ENCODE data around the gene BABAM2. TPM values are rescaled to one million over a fixed set of nuclear protein-coding genes. Genes with fewer than 3 reads are reported as not detected.
"Not testable (repeated sequence)": the region's sequence is repeated elsewhere in the genome, so short reads cannot be mapped to it uniquely, and the experiment has no call there.

Gene BABAM2
- total RNA-seq, 1 donor: 38.4 TPM

DNA sequence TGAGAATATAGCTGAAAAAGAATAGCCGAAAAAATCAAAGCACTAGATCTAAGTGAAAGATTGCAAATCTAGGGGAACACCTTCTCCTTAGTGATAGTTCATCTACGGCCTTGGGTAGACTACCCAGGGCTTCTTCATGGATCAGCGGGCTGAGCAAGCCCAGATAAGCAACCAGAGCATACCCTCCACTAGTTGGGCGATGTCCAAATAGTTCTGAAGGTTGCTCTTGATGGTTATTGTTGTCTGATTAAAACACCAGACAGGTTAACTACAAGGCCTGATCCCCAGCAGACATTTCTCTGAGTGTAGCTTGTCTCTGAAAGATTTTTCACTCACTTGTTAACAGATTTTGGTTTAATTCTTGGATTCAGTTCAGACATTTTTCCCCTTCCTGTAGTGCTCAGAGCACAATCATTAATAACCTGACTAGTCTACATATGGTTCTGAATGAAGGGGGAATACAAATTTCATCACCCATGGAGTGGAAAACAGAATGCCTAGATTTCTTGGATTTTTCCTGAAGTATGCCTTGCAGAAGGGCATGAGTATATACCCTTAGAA is 99.6 kb downstream of the BABAM2 start:
- H3K4me1 ChIP-seq (ENCODE audit: insufficient read depth, low read length): peaks cover 43% of the 10 kb centered on the region
- no peak overlapping the region for H3K4me3 ChIP-seq (ENCODE audit: low read length)
- no peaks in the 10 kb centered on the region for H3K27me3 ChIP-seq (ENCODE audit: insufficient read depth, low read length)
- no peaks in the 10 kb centered on the region for H3K9me3 ChIP-seq (ENCODE audit: low read depth, low read length)

DNA sequence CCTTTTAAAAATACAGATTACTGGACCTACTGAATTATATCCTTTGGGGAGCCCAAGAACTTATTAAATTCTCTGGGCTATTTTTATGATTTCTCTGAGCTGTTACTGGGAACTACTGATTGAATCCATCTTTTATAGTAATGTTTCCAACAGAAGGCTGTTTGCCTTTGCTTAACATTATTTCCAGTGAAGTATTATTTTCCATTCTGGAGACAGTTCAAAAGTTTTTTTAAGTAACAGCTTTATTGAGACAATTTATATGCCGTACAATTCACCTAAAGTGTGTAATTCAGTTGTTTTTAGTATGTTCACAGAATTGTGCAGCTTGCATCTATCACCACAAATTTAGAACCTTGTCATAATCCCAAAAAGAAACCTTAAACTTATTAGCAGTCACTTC is 100.6 kb downstream of the BABAM2 start:
- Histone ChIP-seq H3K9me3 (ENCODE audit: low read depth, low read length) (no peaks in the 10 kb centered on the region), H3K27me3 (ENCODE audit: insufficient read depth, low read length) (no peaks in the 10 kb centered on the region), H3K4me1 (ENCODE audit: insufficient read depth, low read length) (peaks cover 45% of the 10 kb centered on the region)

DNA sequence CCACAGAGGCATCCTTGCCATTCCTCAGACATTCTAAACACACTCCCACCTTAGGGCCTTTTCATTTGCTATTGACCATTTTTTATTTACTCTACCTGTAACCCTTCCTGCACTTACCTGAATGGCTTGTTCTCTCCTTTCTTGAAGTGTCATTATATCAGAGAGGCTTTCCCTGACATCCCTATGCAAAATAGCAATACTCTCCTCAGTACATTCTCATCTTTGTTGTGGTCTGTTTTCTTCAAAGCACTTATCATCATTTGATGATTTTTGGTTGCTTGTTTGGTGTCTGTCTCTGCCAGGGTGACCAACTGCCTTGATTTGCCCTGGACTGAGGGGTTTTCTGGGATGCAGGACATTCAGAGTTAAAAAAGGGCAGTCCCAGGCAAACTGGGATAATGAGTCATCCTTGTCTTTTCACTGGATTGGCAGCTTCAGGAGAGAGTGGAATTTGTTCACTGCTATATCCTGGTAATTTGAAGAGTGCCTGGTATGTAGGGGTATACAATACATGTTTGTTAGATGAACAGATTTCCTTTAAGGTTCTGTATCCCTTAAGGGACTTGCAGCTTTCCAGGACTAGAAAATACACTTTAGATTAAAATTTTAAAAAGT is 102.4 kb downstream of the BABAM2 start:
- H3K4me3 ChIP-seq (ENCODE audit: low read length): no peak overlapping the region
- peaks cover 43% of the 10 kb centered on the region for H3K4me1 ChIP-seq (ENCODE audit: insufficient read depth, low read length)
- H3K9me3 ChIP-seq (ENCODE audit: low read depth, low read length): no peaks in the 10 kb centered on the region
- H3K27me3 ChIP-seq (ENCODE audit: insufficient read depth, low read length): no peaks in the 10 kb centered on the region

More for the DNA sequence above, 100.6 kb downstream of the BABAM2 start:
- H3K4me3 ChIP-seq (ENCODE audit: low read length): no peak overlapping the region

DNA sequence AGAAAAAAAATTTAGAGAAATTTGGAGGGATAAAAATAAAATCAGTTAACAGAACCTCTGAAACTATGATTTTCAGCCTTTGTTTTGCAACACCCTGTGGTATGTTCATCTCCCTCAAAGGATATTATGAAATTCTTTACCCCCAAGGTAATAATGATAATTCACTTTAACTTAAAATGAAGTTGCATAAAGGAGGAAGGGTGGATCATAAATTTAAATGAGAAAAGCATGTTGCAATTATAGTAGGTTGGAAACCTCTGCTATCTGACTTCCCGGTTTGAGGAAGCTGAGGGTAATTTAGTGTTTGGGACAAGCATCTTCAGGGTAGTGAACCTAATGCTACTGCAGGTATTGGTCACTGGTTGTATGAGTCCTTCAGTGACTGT is 102.9 kb downstream of the BABAM2 start:
- H3K4me3 ChIP-seq (ENCODE audit: low read length): no peak overlapping the region
- H3K4me1 ChIP-seq (ENCODE audit: insufficient read depth, low read length): peaks cover 41% of the 10 kb centered on the region
- H3K9me3 ChIP-seq (ENCODE audit: low read depth, low read length): no peaks in the 10 kb centered on the region
- H3K27me3 ChIP-seq (ENCODE audit: insufficient read depth, low read length): no peaks in the 10 kb centered on the region

DNA sequence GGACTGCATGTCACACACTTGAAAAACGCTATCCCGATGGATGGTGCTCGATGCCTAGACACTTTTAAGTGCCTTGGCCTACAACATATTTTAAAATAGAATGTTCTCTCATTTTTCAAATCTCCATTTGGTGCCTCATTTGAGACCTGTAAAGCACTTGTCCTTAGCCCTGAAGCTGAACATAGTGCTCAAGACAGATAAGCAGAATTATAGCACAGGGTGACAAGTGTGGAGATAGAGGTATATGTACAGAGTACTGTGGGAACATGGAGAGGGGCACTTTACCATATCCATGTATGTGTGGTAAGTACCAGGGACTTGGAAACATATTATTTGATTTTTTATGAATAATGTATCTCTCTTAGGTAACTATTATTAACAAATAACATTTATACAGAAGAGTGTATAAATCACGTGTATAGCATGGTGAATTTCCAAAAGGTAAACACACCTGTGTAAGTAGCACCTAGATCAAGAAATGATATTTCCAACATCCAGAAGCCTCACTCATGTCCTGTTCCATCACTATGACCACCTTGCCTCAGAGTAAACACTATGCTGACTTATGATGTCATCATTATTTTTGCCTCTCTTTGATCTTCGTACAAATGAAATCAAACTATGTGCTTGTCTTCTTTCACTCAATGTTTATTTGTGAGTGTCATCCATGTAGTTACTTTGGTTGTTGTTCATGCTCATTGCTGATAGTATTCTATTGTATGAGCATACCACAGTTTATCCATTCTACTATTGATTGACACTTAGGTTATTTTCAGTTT is 103.6 kb downstream of the BABAM2 start:
- Histone ChIP-seq H3K9me3 (ENCODE audit: low read depth, low read length) (no peaks in the 10 kb centered on the region), H3K4me1 (ENCODE audit: insufficient read depth, low read length) (peaks cover 38% of the 10 kb centered on the region), H3K4me3 (ENCODE audit: low read length) (no peak overlapping the region), H3K27me3 (ENCODE audit: insufficient read depth, low read length) (no peaks in the 10 kb centered on the region)

DNA sequence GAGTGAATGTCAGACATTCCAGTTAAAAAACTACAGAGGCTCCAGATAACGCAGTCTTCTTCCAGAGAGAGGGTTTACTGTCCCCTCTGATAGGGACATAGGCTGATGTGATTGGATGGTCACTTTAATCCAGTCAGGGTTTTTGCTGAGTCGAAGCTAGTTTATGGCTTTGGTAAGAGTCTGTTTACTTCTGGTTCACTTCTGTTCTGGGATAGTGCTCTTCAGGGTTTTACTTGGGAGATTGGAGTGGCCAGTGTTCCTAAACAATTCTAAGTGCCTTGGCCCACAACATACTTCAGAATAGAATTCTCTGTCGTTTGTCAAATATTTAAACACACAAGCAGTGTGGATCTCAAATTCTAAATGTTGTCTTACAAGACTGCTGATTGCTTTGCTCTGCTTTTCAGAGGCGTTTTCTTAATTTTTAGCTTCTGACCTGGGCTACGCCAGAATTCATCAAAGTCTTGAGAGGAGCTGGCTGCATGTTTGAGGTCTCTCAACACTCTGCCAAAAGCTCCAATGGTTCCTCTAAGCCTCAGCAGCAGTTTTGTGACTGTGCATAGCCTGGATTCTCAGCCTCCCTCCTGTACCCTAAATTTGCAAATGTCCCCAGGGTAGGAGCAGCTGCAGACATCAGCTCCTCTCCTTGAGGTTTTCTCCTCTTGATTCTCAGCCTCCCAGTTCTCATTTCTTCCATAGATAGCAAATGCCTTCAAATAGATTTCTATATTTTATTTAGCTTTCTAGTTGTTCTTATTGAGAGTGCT is 105.8 kb downstream of the BABAM2 start:
- Histone ChIP-seq H3K27me3 (ENCODE audit: insufficient read depth, low read length) (no peaks in the 10 kb centered on the region), H3K9me3 (ENCODE audit: low read depth, low read length) (no peaks in the 10 kb centered on the region)

DNA sequence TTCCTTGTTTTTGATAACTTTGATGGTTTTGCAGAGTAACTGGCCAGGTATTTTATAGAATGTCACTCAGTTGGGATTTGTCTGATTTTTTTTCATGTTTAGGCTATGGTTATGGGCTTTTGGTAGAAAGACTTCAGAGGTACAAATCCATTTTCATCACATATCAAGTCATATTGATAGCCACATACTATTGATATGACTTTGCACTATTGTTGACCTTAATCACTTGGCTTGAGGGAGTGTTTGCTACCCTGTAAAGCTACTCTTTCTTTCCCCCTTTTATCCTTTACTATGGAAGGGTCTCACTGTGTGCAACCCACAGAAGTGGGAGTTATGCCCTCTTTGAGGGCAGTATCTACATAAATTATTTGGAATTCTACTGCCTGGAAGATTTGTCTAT is 109.8 kb downstream of the BABAM2 start:
- Histone ChIP-seq H3K4me3 (ENCODE audit: low read length) (no peak overlapping the region), H3K27me3 (ENCODE audit: insufficient read depth, low read length) (no peaks in the 10 kb centered on the region), H3K9me3 (ENCODE audit: low read depth, low read length) (no peaks in the 10 kb centered on the region), H3K4me1 (ENCODE audit: insufficient read depth, low read length) (peaks cover 14% of the 10 kb centered on the region)

More for the DNA sequence above, 105.8 kb downstream of the BABAM2 start:
- Histone ChIP-seq H3K4me3 (ENCODE audit: low read length) (no peak overlapping the region), H3K4me1 (ENCODE audit: insufficient read depth, low read length) (peaks cover 30% of the 10 kb centered on the region)

DNA sequence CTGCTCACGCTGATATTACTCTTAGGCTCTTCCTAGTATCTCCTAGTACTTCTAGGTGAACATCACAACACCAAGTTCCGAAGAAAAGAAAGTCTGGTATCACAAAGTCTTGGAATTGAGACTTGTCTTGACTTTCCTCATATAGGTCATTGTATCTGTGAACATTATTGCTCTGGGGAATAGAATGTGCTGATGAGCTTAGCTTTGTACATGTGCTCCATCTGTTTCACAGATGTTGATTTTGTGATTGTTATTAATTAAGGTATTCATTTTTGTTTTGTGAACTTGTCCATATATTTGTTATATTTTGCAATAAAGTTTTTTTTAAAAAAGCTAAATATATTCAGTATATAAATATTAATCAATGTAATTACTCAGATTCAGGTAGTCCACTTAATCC is 111.7 kb downstream of the BABAM2 start:
- H3K9me3 ChIP-seq (ENCODE audit: low read depth, low read length): no peaks in the 10 kb centered on the region
- peaks cover 8% of the 10 kb centered on the region for H3K4me1 ChIP-seq (ENCODE audit: insufficient read depth, low read length)
- no peak overlapping the region for H3K4me3 ChIP-seq (ENCODE audit: low read length)
- H3K27me3 ChIP-seq (ENCODE audit: insufficient read depth, low read length): no peaks in the 10 kb centered on the region

DNA sequence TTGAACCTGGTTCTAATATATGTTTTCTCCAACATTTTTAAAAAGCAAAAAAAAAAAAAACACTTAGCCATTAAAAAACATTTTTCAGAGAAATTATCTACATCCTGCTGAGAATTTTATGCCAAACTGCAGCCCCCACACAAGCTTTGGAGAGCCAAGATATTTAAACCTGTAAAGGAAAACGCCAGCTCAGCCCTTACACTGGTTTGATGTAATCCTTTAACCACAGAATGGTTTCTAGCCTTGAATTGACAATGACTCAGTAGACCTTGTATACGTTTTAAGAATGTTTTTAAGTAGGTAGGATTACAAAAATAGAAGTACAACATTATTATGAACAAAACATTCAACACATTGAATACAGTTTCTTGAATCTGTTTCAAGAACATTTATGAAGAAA is 113.6 kb downstream of the BABAM2 start:
- Histone ChIP-seq H3K4me1 (ENCODE audit: insufficient read depth, low read length) (peaks cover 8% of the 10 kb centered on the region), H3K4me3 (ENCODE audit: low read length) (no peak overlapping the region), H3K27me3 (ENCODE audit: insufficient read depth, low read length) (no peaks in the 10 kb centered on the region), H3K9me3 (ENCODE audit: low read depth, low read length) (no peaks in the 10 kb centered on the region)

DNA sequence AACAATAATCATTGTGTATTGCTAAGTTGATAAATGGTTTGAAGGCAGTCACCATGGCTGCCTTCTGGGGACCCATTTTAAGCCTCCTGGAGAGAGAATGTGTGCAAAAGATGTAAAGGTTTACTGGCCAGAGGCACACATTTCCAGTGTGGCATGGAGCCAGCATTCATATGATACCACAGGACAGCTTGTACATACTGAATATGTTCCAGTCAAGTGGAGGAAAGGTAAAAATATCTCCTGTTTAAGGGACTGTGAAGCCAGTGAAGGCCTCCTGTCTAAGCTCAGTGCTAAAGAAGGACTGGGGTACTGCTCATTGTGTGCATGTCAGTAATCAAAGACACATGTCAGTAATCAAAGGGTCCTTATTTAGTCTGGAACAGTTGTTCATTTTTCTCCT is 119.2 kb downstream of the BABAM2 start:
- Histone ChIP-seq H3K27me3 (ENCODE audit: insufficient read depth, low read length) (no peaks in the 10 kb centered on the region), H3K4me1 (ENCODE audit: insufficient read depth, low read length) (no peaks in the 10 kb centered on the region), H3K9me3 (ENCODE audit: low read depth, low read length) (no peaks in the 10 kb centered on the region), H3K4me3 (ENCODE audit: low read length) (no peak overlapping the region)

DNA sequence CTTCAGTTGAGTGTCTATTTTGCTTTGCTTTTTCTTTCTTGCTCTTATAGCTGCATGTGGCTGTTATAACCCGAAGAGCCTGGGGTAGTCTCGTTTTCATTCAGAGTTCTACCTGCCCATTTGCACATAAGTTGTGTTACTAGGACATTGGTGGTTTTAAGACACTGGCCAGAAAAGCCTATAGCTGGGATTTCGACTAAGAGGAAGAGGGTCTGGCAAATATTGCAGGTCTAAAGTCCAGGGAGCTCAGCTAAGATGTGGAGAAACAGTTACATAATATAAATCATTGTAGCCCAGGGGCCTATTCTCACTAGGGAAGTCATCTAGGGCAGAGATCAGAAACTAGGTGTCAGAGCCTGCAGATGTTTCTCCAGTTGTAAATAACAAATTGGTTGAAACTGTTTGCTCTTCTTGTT is 120.8 kb downstream of the BABAM2 start:
- H3K4me1 ChIP-seq (ENCODE audit: insufficient read depth, low read length): no peaks in the 10 kb centered on the region
- no peaks in the 10 kb centered on the region for H3K27me3 ChIP-seq (ENCODE audit: insufficient read depth, low read length)

DNA sequence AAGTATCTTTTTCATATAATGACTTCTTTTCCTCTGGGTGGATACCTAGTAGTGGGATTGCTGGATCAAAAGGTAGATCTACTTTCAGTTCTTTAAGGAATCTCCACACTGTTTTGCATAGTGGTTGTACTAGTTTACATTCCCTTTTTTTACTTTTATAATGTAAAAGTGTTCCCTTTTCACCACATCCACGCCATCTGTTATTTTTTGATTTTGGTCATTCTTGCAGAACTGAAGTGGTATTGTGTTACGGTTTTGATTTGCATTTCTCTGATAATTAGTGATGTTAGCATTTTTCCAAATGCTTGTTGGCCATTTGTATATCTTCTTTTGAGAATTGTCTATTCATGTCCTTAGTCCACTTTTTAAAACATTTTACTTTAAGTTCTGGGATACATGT is 127.9 kb downstream of the BABAM2 start:
- H3K4me3 ChIP-seq (ENCODE audit: low read length); H3K4me1 ChIP-seq (ENCODE audit: insufficient read depth, low read length); H3K9me3 ChIP-seq (ENCODE audit: low read depth, low read length); H3K27me3 ChIP-seq (ENCODE audit: insufficient read depth, low read length): not testable (repeated sequence)

More for the DNA sequence above, 120.8 kb downstream of the BABAM2 start:
- H3K4me3 ChIP-seq (ENCODE audit: low read length): no peak overlapping the region
- no peaks in the 10 kb centered on the region for H3K9me3 ChIP-seq (ENCODE audit: low read depth, low read length)

DNA sequence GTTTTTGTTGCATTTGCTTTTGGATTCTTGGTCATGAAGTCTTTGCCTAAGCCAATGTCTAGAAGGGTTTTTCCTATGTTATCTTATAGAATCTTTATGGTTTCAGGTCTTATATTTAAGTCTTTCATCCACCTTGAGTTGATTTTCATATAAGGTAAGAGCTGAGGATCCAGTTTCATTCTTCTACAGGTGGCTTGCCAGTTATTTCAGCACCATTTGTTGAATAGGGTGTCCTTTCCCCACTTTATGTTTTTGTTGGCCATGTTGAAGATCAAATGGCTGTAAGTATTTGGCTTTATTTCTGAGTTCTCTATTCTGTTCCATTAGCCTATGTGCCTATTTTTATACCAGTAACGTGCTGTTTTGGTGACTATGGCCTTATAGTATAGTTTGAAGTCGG is 129.0 kb downstream of the BABAM2 start:
- not testable (repeated sequence) for H3K27me3 ChIP-seq (ENCODE audit: insufficient read depth, low read length); H3K9me3 ChIP-seq (ENCODE audit: low read depth, low read length); H3K4me1 ChIP-seq (ENCODE audit: insufficient read depth, low read length); H3K4me3 ChIP-seq (ENCODE audit: low read length)

DNA sequence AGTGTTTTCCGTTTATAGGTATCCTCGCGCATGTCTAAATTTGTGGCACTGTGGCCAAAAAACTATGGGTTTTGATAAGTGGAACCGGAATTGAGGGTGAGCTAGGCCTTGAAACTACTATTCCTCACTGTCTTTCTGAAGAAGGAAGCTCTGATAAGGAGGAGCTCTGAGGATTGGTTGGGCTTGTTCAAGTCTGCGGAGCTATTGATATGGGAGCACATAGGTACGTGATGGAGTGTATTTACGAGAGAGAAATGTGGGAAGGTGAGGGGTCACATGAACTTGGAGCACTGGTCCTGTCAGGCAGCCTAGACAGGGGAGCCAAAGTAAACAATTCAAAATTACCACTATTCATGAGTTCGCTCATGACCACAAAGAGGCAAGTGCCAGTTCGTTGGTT is 131.4 kb downstream of the BABAM2 start:
- Histone ChIP-seq H3K4me1 (ENCODE audit: insufficient read depth, low read length) (no peaks in the 10 kb centered on the region), H3K9me3 (ENCODE audit: low read depth, low read length) (no peaks in the 10 kb centered on the region), H3K4me3 (ENCODE audit: low read length) (no peak overlapping the region), H3K27me3 (ENCODE audit: insufficient read depth, low read length) (no peaks in the 10 kb centered on the region)

DNA sequence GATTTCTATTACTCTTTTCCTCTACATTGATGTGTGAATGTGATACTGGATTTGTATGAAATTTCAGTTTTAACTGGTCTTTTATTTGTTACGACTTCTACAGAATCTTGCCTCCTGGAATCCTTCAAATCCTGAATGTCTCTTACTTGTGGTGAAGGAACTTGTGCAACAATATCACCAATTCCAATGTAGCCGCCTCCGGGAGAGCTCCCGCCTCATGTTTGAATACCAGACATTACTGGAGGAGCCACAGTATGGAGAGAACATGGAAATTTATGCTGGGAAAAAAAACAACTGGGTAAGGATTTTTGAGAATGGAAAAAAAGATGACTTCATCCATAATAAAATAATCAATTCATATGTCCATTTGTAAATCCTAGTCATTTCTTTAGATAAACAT is 134.6 kb downstream of the BABAM2 start:
- no peaks in the 10 kb centered on the region for H3K9me3 ChIP-seq (ENCODE audit: low read depth, low read length)
- no peaks in the 10 kb centered on the region for H3K4me1 ChIP-seq (ENCODE audit: insufficient read depth, low read length)
- no peaks in the 10 kb centered on the region for H3K27me3 ChIP-seq (ENCODE audit: insufficient read depth, low read length)
- no peak overlapping the region for H3K4me3 ChIP-seq (ENCODE audit: low read length)

Measured in mononuclear cell (primary cell).